PFSK-1 (cell line): Measurements from ENCODE around the gene ASTL. TPM values are rescaled to one million over a fixed set of nuclear protein-coding genes. Genes with fewer than 3 reads are reported as not detected.

ENCODE experiments used
- FOXP2 ChIP-seq: optimal IDR thresholded peaks from 2 replicates; pipeline ENCODE3; 2011; ENCODE audit warnings: borderline replicate concordance, control low read depth, inconsistent platforms; ENCODE audit not compliant: insufficient read depth; ENCODE audit errors: extremely low read length, extremely low read depth
- POLR2AphosphoS5 ChIP-seq: IDR thresholded peaks from 2 replicates; pipeline ENCODE4 v1.6.1; 2012; ENCODE audit warnings: low read depth, mild to moderate bottlenecking, control low read depth, low read length, moderate library complexity
- SIN3A ChIP-seq: IDR thresholded peaks from 2 replicates; pipeline ENCODE4 v1.6.1; 2012; ENCODE audit warnings: mild to moderate bottlenecking, low read length, moderate library complexity, borderline replicate concordance; ENCODE audit not compliant: insufficient read depth
- TAF1 ChIP-seq: IDR thresholded peaks from 2 replicates; pipeline ENCODE4 v1.6.1; 2012; ENCODE audit warnings: low read length, control low read depth, borderline replicate concordance; ENCODE audit not compliant: insufficient read depth
- polyA plus RNA-seq: library from polyadenylated mRNA; unstranded; fragments of >200 nt; gene quantifications from one replicate; pipeline ENCODE4 v1.2.1, GENCODE V29; 2012; ENCODE audit warnings: low read depth, missing spikeins; ENCODE audit not compliant: insufficient read length
- TF ChIP-seq, protein P1 (sequence below), 2 experiments: IDR thresholded peaks; 2 replicates each; pipeline versions ENCODE4 v1.6.1 to v1.8.0; 2011 to 2012; ENCODE audit warnings: low read depth in 2 of 2, low read length in 2 of 2, control low read depth in 1 of 2, inconsistent platforms in 1 of 2, mild to moderate bottlenecking in 1 of 2, moderate library complexity in 1 of 2; ENCODE audit not compliant: insufficient read depth in 1 of 2

Gene ASTL
- polyA plus RNA-seq = not detected

GRCh38 chr2:96138179-96139145 lies at the start of gene ASTL:
ASTL (minus strand) TSS chr2:96138502; CDS start chr2:96138436, 66 bp downstream.
- TF ChIP-seq SIN3A (no peak), FOXP2 (peak; percentile 15)

- no peak for TF ChIP-seq FOXP2
- no peak for TF ChIP-seq POLR2AphosphoS5
- TF ChIP-seq TAF1 = no peak
- no peak for TF ChIP-seq SIN3A
- TF ChIP-seq, protein P1, sequence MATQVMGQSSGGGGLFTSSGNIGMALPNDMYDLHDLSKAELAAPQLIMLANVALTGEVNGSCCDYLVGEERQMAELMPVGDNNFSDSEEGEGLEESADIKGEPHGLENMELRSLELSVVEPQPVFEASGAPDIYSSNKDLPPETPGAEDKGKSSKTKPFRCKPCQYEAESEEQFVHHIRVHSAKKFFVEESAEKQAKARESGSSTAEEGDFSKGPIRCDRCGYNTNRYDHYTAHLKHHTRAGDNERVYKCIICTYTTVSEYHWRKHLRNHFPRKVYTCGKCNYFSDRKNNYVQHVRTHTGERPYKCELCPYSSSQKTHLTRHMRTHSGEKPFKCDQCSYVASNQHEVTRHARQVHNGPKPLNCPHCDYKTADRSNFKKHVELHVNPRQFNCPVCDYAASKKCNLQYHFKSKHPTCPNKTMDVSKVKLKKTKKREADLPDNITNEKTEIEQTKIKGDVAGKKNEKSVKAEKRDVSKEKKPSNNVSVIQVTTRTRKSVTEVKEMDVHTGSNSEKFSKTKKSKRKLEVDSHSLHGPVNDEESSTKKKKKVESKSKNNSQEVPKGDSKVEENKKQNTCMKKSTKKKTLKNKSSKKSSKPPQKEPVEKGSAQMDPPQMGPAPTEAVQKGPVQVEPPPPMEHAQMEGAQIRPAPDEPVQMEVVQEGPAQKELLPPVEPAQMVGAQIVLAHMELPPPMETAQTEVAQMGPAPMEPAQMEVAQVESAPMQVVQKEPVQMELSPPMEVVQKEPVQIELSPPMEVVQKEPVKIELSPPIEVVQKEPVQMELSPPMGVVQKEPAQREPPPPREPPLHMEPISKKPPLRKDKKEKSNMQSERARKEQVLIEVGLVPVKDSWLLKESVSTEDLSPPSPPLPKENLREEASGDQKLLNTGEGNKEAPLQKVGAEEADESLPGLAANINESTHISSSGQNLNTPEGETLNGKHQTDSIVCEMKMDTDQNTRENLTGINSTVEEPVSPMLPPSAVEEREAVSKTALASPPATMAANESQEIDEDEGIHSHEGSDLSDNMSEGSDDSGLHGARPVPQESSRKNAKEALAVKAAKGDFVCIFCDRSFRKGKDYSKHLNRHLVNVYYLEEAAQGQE (IDR thresholded peaks at IDR 0.05; ENCODE audit: insufficient read depth in 1 of 2, low read depth in 2 of 2, low read length in 2 of 2) = no peak
Observed at GRCh38 chr2:96186562-96186961, 48.3 kb upstream of the ASTL start.

DNA sequence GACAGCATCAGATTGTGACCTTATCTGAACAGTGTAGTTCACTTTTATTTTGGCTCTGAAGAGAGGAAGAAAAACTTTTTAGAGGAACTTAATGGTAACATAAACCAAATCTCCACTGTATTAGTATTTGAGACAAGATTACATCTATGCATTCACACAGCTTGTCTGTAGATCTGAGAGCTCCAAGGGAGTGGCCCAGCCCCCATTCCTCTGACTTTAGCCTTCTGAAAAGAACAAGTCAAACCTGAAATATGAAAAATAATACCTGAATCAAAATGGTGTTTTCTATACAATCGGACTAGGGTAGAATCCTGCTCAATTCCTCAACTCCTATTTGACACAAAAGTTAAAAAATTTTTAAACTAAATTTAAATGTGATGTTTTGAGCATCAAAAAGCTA lies 47.2 kb upstream of the ASTL start:
- no peak for TF ChIP-seq TAF1
- TF ChIP-seq POLR2AphosphoS5 = no peak
- TF ChIP-seq, protein P1 (IDR thresholded peaks at IDR 0.05; ENCODE audit: insufficient read depth in 1 of 2, low read depth in 2 of 2, low read length in 2 of 2) = no peak
- TF ChIP-seq FOXP2 = no peak
- TF ChIP-seq SIN3A = no peak

GRCh38 chr2:96184989-96185388 lies 46.7 kb upstream of the ASTL start:
- TF ChIP-seq FOXP2 = no peak
- no peak for TF ChIP-seq SIN3A
- TF ChIP-seq TAF1 = no peak
- TF ChIP-seq, protein P1 (IDR thresholded peaks at IDR 0.05; ENCODE audit: insufficient read depth in 1 of 2, low read depth in 2 of 2, low read length in 2 of 2) = no peak
- TF ChIP-seq POLR2AphosphoS5 = no peak

GRCh38 chr2:96184188-96184587 lies 45.9 kb upstream of the ASTL start:
- TF ChIP-seq TAF1 (no peak), POLR2AphosphoS5 (peak; percentile 34; the same call in 1 of the 2 replicates)

GRCh38 chr2:96181529-96181928 lies 43.2 kb upstream of the ASTL start:
- TF ChIP-seq SIN3A (no peak), FOXP2 (no peak), TAF1 (no peak), POLR2AphosphoS5 (no peak)
- TF ChIP-seq, protein P1 (IDR thresholded peaks at IDR 0.05; ENCODE audit: insufficient read depth in 1 of 2, low read depth in 2 of 2, low read length in 2 of 2) = no peak
